NB4 (cell line): ENCODE results near the gene AAR2.

ENCODE experiments used
- DNase-seq: peaks from one replicate; pipeline ENCODE4 v3.0.0; 2010; ENCODE audit warnings: low read depth
- H3K4me3 ChIP-seq: one replicate; pipeline ENCODE4 v1.5.1; 2011; ENCODE audit warnings: mild to moderate bottlenecking, low read depth, low read length, moderate library complexity
- MYC ChIP-seq: IDR thresholded peaks from 2 replicates; pipeline ENCODE4 v1.6.1; 2011; ENCODE audit warnings: low read depth, low read length
- POLR2A ChIP-seq: IDR thresholded peaks from 2 replicates; pipeline ENCODE4 v1.6.1; 2011; ENCODE audit warnings: mild to moderate bottlenecking; ENCODE audit not compliant: insufficient read length; ENCODE audit errors: extremely low read depth
- TF ChIP-seq, protein P1 (sequence below): IDR thresholded peaks from 2 replicates; pipeline ENCODE4 v1.6.1; 2011; ENCODE audit warnings: low read depth, low read length
- TF ChIP-seq, protein P2 (sequence below): IDR thresholded peaks from one replicate; pipeline ENCODE4 v1.5.1; 2012; ENCODE audit warnings: low read depth, low read length

Gene AAR2

DNA sequence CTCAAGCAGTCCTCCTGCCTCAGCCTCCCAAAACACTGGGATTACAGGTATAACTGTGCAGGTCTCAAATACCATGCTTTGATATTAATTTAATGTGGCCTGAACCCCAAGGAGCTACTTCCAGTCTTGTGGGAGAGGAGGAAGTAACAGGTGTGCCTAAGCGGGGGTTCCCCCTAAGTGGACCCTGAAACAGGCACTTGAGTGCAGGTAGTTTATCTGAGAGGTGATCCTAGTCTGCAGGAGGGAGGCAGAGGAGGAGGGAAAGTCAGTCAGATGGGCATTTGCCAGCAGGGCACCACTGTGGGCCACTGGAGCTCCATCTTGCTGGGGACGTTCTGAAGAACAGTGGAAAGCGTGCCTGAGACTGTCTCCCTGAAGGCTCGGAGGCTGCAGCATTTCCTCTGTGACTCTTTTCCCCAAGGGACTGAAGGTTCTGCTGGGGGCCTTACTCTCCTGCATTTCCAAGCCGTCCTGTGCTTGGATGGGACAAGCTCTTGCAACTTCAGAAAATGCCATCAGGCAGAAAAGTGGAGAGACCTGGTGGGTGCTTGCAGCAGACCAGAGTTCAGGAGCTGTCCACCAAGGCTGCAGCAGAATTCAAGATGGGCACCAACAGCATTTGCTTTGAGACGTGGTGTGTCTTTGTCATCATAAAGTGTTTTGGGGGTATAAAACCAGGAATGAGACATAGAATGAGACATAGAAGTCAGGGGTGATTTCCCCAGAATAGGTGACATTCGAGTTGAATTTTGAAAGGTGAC lies 65.3 kb downstream of the AAR2 start:
- no peak for TF ChIP-seq MYC
- TF ChIP-seq, protein P1, sequence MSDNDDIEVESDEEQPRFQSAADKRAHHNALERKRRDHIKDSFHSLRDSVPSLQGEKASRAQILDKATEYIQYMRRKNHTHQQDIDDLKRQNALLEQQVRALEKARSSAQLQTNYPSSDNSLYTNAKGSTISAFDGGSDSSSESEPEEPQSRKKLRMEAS, result no peak
- TF ChIP-seq, protein P2, sequence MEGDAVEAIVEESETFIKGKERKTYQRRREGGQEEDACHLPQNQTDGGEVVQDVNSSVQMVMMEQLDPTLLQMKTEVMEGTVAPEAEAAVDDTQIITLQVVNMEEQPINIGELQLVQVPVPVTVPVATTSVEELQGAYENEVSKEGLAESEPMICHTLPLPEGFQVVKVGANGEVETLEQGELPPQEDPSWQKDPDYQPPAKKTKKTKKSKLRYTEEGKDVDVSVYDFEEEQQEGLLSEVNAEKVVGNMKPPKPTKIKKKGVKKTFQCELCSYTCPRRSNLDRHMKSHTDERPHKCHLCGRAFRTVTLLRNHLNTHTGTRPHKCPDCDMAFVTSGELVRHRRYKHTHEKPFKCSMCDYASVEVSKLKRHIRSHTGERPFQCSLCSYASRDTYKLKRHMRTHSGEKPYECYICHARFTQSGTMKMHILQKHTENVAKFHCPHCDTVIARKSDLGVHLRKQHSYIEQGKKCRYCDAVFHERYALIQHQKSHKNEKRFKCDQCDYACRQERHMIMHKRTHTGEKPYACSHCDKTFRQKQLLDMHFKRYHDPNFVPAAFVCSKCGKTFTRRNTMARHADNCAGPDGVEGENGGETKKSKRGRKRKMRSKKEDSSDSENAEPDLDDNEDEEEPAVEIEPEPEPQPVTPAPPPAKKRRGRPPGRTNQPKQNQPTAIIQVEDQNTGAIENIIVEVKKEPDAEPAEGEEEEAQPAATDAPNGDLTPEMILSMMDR, result no peak
- TF ChIP-seq POLR2A, result no peak
- no peak overlapping the region for H3K4me3 ChIP-seq
- no peak for DNase-seq

DNA sequence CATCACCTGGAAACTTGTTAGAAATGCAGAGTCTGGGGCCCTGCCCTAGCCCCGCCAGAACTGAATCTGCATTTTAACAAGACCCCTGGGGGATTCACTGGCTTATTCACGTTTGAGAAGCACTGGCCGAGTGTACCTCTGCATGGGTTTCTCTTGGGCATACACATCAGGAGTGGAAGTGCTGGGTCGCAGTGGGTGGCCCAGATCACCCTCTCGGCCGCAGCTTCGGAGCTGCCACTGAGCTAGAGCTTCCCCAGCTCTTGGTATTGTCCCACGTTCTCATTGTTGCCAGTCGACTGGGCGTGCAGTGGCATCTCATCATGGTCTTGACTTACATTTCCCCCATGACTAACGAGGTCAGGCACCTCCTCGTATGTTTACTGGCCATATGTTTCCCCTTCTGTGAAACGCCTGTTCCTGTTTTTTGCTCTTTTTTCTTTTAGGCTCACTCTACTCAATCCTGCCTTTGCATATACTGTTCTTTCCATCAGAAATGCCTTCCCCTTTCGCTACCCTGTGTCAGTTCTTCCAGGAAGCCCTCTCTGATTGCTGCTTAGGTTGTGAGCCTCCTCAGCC lies 66.8 kb downstream of the AAR2 start:
- TF ChIP-seq MYC (peak; percentile 27; the same call in 1 of the 2 replicates), POLR2A (no peak)
- TF ChIP-seq, protein P1, result peak; percentile 34; the same call in 1 of the 2 replicates
- TF ChIP-seq, protein P2, result no peak
- no peak overlapping the region for H3K4me3 ChIP-seq
- peak; percentile 65 for DNase-seq

DNA sequence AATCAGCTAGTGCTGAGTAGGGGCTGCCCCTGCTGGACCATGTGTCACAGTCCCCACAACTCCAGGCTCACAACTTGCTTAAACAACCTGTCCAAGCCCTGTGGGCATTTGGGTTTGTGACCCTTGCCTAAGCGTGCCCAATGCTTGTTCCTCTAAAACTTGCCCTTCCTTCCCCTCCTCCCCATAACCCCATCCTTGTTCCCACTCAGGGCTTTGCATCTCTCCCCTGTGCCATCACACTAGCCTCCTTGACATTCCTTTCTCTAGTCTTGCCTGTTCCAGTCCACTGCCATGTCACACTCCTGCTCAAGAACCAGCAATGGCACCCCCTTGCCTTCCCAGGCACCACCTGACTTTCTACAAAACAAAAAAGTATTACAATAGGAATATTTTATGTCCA lies 67.6 kb downstream of the AAR2 start:
- DNase-seq, result no peak
- TF ChIP-seq, protein P2, result no peak
- TF ChIP-seq, protein P1, result no peak
- TF ChIP-seq POLR2A (no peak), MYC (no peak)
- no peak overlapping the region for H3K4me3 ChIP-seq

DNA sequence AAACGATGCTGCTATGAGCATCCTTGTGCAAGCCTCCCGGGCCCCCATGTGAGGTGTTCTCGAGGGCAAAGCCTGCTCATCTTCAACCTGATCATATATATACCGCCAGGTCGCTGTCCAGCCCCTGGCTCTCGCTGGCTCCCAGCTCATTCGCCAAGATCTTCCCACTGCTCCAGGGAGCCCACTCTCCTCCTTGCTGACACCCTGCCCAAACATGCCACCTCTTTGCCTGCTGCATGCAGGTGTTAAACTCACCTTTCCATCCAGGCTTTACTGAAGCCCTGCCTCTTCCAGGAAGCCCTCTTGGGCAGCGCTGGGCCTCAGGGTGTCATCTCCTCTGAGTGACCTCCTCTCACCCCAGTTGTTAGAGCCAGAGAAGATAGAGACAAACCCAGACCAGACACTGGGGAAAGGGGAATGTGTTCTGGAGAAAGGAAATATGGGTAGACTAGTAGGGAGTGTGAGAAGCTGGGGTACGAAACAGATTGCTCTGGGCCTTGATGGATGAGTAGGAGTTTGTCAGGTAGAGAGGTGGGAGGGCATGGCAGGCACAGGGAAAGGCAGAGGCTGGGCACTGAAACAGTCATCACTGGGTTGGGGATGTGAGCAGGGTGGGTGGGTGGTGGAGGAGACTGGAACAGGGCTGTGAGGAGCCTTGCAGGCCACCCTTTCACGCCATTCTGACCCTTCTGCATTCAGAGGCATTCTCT lies 68.7 kb downstream of the AAR2 start:
- TF ChIP-seq, protein P2, result no peak
- TF ChIP-seq MYC (no peak), POLR2A (no peak)
- TF ChIP-seq, protein P1, result no peak
- no peak overlapping the region for H3K4me3 ChIP-seq
- no peak for DNase-seq

DNA sequence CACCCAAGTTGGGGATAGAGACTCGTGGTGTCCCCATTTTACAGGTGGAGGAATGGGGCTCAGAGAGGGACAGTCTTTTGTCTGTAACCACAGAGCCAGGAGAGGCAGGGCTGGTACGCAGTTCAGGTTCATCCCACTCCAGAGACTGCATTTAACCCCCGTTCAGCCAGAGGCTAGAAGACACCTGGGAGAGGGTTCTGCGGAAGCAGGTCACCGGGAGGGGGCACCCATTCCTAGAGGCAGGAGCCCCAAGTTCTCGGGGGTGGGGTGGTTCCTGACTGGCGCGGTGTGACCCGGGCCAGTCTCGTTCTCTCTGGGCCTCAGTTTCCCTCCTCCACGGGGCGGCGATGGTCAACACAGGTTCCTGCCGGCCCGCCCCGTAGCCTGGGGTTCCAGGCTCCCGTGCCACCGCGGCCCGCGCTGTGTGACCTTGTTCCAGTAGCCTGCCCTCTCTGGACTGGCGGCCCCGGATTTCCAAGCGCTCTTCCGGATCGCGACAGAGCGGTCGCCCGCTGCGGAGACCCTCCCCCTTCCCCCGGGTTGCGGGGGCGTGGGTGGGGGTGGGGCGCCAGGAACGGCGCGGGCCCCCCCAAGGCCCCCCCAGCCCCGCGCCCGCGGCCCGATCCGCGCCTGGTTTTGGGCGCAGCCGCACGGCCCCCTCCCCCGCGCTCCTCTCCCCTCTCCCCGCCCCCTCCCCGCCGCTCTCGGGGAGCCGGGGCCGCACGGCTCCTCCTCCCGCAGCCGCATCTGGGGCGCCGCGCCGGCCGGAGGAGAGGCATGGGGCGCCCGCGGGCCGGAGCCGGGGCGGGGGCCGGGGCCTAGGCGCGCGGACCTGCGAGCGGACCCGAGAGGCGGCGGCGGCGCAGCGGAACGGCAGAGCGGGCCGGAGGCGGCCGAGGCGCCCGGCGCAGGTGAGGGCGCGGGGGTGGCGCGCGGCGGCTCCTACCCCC lies 69.6 kb downstream of the AAR2 start, which contains the start of gene DLGAP4:
Gene DLGAP4, plus strand, starts transcription at position 738 of the 950 bp plus-strand sequence. CDS start 125,379 bp downstream, outside the sequence.
- no peak for DNase-seq
- TF ChIP-seq MYC (no peak), POLR2A (no peak)
- TF ChIP-seq, protein P1, result no peak
- TF ChIP-seq, protein P2, result no peak
- no peak within 1 kb of the TSS for H3K4me3 ChIP-seq
